GM18505 (cell line): Measurements from ENCODE around the gene TNFAIP6.

Experiments
- ATAC-seq: cut with Tn5 transposase; IDR thresholded peaks from one replicate; pipeline ENCODE4 v1.9.1; 2021; ENCODE audit not compliant: unreplicated experiment
- POLR2A ChIP-seq: IDR thresholded peaks from 4 replicates; pipeline ENCODE4 v1.6.1; 2011; ENCODE audit warnings: borderline replicate concordance; ENCODE audit not compliant: insufficient read depth, insufficient read length; ENCODE audit errors: extremely low read depth

TNFAIP6 gene

DNA sequence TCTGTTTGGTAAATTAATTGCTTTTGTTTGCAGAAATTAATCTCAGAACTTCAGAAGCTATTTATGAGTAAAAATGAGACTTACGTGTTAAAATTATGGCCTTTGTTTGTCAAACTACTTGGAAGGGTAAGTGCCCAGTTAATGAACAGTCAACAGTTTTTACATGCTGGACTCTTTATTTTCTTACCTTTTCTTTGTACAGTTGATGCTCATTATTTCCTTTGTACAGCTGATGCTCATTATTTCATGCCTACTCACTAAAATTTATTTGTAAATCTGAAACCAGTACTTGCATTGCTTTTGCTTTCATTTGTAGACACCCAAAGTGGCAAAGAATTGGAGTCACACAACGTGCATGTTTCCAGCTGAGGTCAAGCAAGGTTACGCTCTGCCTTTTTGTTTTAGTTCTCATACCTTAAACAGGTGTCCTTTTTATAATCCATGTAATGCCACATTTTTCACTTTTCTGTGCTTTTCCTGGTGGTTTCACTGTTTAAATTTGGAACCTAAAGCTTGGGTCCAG is 65.6 kb downstream of the TNFAIP6 start:
- no peak for TF ChIP-seq POLR2A
- peak; percentile 65 for ATAC-seq

DNA sequence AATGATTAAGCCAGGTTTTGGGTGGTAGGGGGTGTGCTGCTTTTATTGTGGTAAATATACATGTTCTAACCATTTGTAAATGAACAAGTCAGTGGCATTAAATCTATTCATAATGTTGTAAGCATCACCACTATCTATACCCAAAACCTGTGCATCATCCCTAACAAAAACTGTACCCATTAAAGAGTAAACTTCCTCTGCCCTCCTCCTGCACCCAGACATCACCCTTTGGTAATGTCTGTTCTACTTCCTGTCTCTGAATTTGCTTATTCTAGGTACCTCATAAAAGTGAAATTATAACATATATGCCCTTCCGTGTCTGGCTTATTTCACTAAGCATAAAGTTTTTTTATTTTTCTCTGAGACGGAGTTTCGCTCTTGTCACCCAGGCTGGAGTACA is 66.4 kb downstream of the TNFAIP6 start:
- no peak for ATAC-seq
- TF ChIP-seq POLR2A, result no peak
